HepG2 (cell line): Measurements from ENCODE around the gene GRM1. TPM values are rescaled to one million over a fixed set of nuclear protein-coding genes. Genes with fewer than 3 reads are reported as not detected.

Experiments used
- ARNT2 ChIP-seq: sonication (generic); formaldehyde crosslinking; IDR thresholded peaks from 2 replicates; pipeline ENCODE4 v1.8.0; 2022; ENCODE audit warnings: mild to moderate bottlenecking, low read depth, missing genetic modification reagents, moderate library complexity
- ARNTL ChIP-seq: sonication (generic); formaldehyde crosslinking; IDR thresholded peaks from 2 replicates; pipeline ENCODE4 v1.4.0; 2020; ENCODE audit warnings: mild to moderate bottlenecking, missing genetic modification reagents
- ELF3 ChIP-seq: IDR thresholded peaks from 2 replicates; pipeline ENCODE4 v1.6.1; 2016; ENCODE audit warnings: missing genetic modification reagents, missing compliant biosample characterization
- ELF4 ChIP-seq: sonication (generic); formaldehyde crosslinking; IDR thresholded peaks from 2 replicates; pipeline ENCODE4 v1.5.0; 2020; ENCODE audit warnings: missing genetic modification reagents, mild to moderate bottlenecking, moderate library complexity, borderline replicate concordance
- FOXA3 ChIP-seq: IDR thresholded peaks from 2 replicates; pipeline ENCODE4 v1.6.1; 2016; ENCODE audit warnings: missing genetic modification reagents, missing compliant biosample characterization
- GATA4 ChIP-seq: sonication (generic); IDR thresholded peaks from 2 replicates; pipeline ENCODE4 v1.6.1; 2016; ENCODE audit warnings: antibody characterized with exemption, low read depth, borderline replicate concordance
- GLI4 ChIP-seq: sonication (generic); formaldehyde crosslinking; IDR thresholded peaks from 2 replicates; pipeline ENCODE4 v1.5.1; 2020; ENCODE audit warnings: missing genetic modification reagents, mild to moderate bottlenecking, moderate library complexity, borderline replicate concordance
- KAT8 ChIP-seq: IDR thresholded peaks from 2 replicates; pipeline ENCODE4 v1.6.1; 2016; ENCODE audit warnings: missing genetic modification reagents, missing compliant biosample characterization
- KLF15 ChIP-seq: sonication (generic); formaldehyde crosslinking; IDR thresholded peaks from 2 replicates; pipeline ENCODE4 v1.8.1; 2023; ENCODE audit warnings: borderline replicate concordance, mild to moderate bottlenecking, inconsistent platforms, missing genetic modification reagents, mixed read lengths
- LCORL ChIP-seq, 2 experiments: fragments of 450-650 bp in 1 of 2; sonication (generic) in 1 of 2; formaldehyde crosslinking in 1 of 2; IDR thresholded peaks; 2 replicates each; pipeline versions ENCODE4 v1.5.0 to v1.6.1; 2017 to 2020; ENCODE audit warnings: antibody characterized with exemption in 1 of 2, missing genetic modification reagents in 1 of 2
- NFKBIZ ChIP-seq: IDR thresholded peaks from 2 replicates; pipeline ENCODE4 v1.6.1; 2018; ENCODE audit warnings: missing genetic modification reagents, missing compliant biosample characterization
- PHF8 ChIP-seq: sonication (generic); formaldehyde crosslinking; IDR thresholded peaks from 2 replicates; pipeline ENCODE4 v1.5.0; 2020; ENCODE audit warnings: missing genetic modification reagents
- SRF ChIP-seq: IDR thresholded peaks from 2 replicates; pipeline ENCODE4 v1.6.1; 2011; ENCODE audit warnings: mild to moderate bottlenecking, low read depth, low read length, moderate library complexity
- TBX3 ChIP-seq: fragments of 450-650 bp; IDR thresholded peaks from 2 replicates; pipeline ENCODE4 v1.6.1; 2017; ENCODE audit warnings: antibody characterized with exemption, mild to moderate bottlenecking, inconsistent platforms, borderline replicate concordance
- ZBTB2 ChIP-seq: sonication (generic); formaldehyde crosslinking; IDR thresholded peaks from 2 replicates; pipeline ENCODE4 v1.8.0; 2022; ENCODE audit warnings: low read depth, missing genetic modification reagents
- ZBTB33 ChIP-seq: sonication (generic); formaldehyde crosslinking; IDR thresholded peaks from 2 replicates; pipeline ENCODE4 v1.4.0; 2020; ENCODE audit warnings: missing genetic modification reagents
- ZBTB39 ChIP-seq: sonication (generic); formaldehyde crosslinking; IDR thresholded peaks from 2 replicates; pipeline ENCODE4 v1.5.0; 2020; ENCODE audit warnings: missing genetic modification reagents
- ZNF253 ChIP-seq: sonication (generic); formaldehyde crosslinking; IDR thresholded peaks from 2 replicates; pipeline ENCODE4 v1.8.0; 2022; ENCODE audit warnings: mild to moderate bottlenecking, missing genetic modification reagents, borderline replicate concordance
- ZNF292 ChIP-seq: sonication (generic); formaldehyde crosslinking; IDR thresholded peaks from 2 replicates; pipeline ENCODE4 v1.8.1; 2022; ENCODE audit warnings: mild to moderate bottlenecking, low read depth, missing genetic modification reagents, borderline replicate concordance
- ZNF674 ChIP-seq: sonication (generic); formaldehyde crosslinking; IDR thresholded peaks from 2 replicates; pipeline ENCODE4 v1.5.0; 2020; ENCODE audit warnings: low read depth, mild to moderate bottlenecking, missing genetic modification reagents
- polyA plus RNA-seq, 8 experiments: library from polyadenylated mRNA; depleted of rRNA in 3 of 8; stranded (reverse) in 7 of 8; unstranded in 1 of 8; fragments of >200 nt; fragmentation: Illumina TruSeq in 4 of 8; extraction: Trizol in 4 of 8; gene quantifications; 2 replicates each; pipeline versions ENCODE4 v1.2.1 to v1.2.3, GENCODE V29; 2011 to 2016; ENCODE audit warnings: low read depth in 4 of 8, missing spikeins in 1 of 8, mixed read lengths in 1 of 8; ENCODE audit not compliant: insufficient read depth in 1 of 8
- total RNA-seq, 5 experiments: library from RNA; depleted of rRNA; stranded (reverse); fragments of >200 nt; fragmentation: Illumina TruSeq; extraction: Trizol; gene quantifications; 2 replicates each; pipeline ENCODE4 v1.2.3, GENCODE V29; 2016; ENCODE audit warnings: low read depth in 1 of 5
- TF ChIP-seq, protein P1 (sequence below): sonication (generic); formaldehyde crosslinking; conservative IDR thresholded peaks from 2 replicates; pipeline ENCODE4 v1.5.0; 2020; ENCODE audit warnings: missing genetic modification reagents
- TF ChIP-seq, protein P2 (sequence below): IDR thresholded peaks from 2 replicates; pipeline ENCODE4 v1.6.1; 2016; ENCODE audit warnings: mild to moderate bottlenecking, missing biosample characterization, missing genetic modification reagents

The GRM1 gene
- total and polyA plus RNA-seq, 2 of the 13 experiments (the other 11 are each of a cell fraction or from before 2014, with no cell fraction given) = 0.09 TPM; not detected in 1

GRCh38 chr6:146028252-146028795 is 538 bp upstream of the GRM1 start (continued):
- TF ChIP-seq ZBTB33 (CRISPR knock-in tag) (no peak), ZBTB2 (CRISPR knock-in tag) (no peak; the same call in 1 of the 2 replicates), ELF3 (CRISPR knock-in tag) (peak; percentile 93), KLF15 (CRISPR knock-in tag) (peak; percentile 95; the same call in 1 of the 2 replicates), KAT8 (CRISPR knock-in tag) (peak; percentile 69; the same call in 1 of the 2 replicates), GLI4 (CRISPR knock-in tag) (no peak), FOXA3 (CRISPR knock-in tag) (0 out of 2 replicates have a peak, but pooled peaks have one; percentile 34), TBX3 (no peak), ARNT2 (CRISPR knock-in tag) (peak; percentile 87), GATA4 (no peak), LCORL (IDR thresholded peaks at IDR 0.05) (no peak), LCORL (CRISPR knock-in tag; IDR thresholded peaks at IDR 0.05) (peak; percentile 42; the same call in 1 of the 2 replicates), ZNF674 (CRISPR knock-in tag) (peak; percentile 69; the same call in 1 of the 2 replicates), ZNF253 (CRISPR knock-in tag) (no peak), PHF8 (no peak), ZBTB39 (CRISPR knock-in tag) (peak; percentile 33; the same call in 1 of the 2 replicates), NFKBIZ (CRISPR knock-in tag) (peak; percentile 76; the same call in 1 of the 2 replicates), ARNTL (CRISPR knock-in tag) (peak; percentile 47; the same call in 1 of the 2 replicates), ZNF292 (CRISPR knock-in tag) (no peak), SRF (no peak), ELF4 (0 out of 2 replicates have a peak, but pooled peaks have one; percentile 38)
- TF ChIP-seq, protein P1, sequence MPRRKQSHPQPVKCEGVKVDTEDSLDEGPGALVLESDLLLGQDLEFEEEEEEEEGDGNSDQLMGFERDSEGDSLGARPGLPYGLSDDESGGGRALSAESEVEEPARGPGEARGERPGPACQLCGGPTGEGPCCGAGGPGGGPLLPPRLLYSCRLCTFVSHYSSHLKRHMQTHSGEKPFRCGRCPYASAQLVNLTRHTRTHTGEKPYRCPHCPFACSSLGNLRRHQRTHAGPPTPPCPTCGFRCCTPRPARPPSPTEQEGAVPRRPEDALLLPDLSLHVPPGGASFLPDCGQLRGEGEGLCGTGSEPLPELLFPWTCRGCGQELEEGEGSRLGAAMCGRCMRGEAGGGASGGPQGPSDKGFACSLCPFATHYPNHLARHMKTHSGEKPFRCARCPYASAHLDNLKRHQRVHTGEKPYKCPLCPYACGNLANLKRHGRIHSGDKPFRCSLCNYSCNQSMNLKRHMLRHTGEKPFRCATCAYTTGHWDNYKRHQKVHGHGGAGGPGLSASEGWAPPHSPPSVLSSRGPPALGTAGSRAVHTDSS (CRISPR knock-in tag) = no peak
- TF ChIP-seq, protein P2, sequence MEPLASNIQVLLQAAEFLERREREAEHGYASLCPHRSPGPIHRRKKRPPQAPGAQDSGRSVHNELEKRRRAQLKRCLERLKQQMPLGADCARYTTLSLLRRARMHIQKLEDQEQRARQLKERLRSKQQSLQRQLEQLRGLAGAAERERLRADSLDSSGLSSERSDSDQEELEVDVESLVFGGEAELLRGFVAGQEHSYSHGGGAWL (CRISPR knock-in tag) = peak; percentile 96
